Measurements from ENCODE around the gene DLG4. TPM values are rescaled to one million over a fixed set of nuclear protein-coding genes. Genes with fewer than 3 reads are reported as not detected.

The DLG4 gene
- total and polyA plus RNA-seq, 3 donors from 2014 or later: 26.3 to 49.8 (median 45.9) TPM

GRCh38 chr17:7237266-7237760 lies 17.7 kb upstream of the DLG4 start:
- Histone ChIP-seq H3K9me3 (no peaks in the 10 kb centered on the region), H3K36me3 (ENCODE audit: low read depth, missing control alignments) (no peaks in the 10 kb centered on the region), H3K27ac (peak overlapping the region; percentile 97 to 99), H3K27me3 (no peaks in the 10 kb centered on the region), H3K4me1 (peaks cover 54% of the 10 kb centered on the region), H3K4me3 (peak overlapping the region; percentile 84 to 99)
- DNase-seq: no peak
- intact Hi-C loops (cut with DNase I; ENCODE audit: low total_unique reads): no loop called here
- TF ChIP-seq CTCF (IDR thresholded peaks at IDR 0.05) (no peak), POLR2A (IDR thresholded peaks at IDR 0.05) (no peak)
- 15 to 26% methylated on average over 5 to 6 of the region's 6 CpGs for WGBS, 2 donors

GRCh38 chr17:7236808-7237207 lies 17.2 kb upstream of the DLG4 start:
- Histone ChIP-seq H3K4me1 (peaks cover 58% of the 10 kb centered on the region), H3K4me3 (no peak overlapping the region), H3K9me3 (no peaks in the 10 kb centered on the region), H3K36me3 (ENCODE audit: low read depth, missing control alignments) (no peaks in the 10 kb centered on the region), H3K27ac (peak overlapping the region in 1 of 2 donors; percentile 97), H3K27me3 (no peaks in the 10 kb centered on the region)
- intact Hi-C loops (cut with DNase I; ENCODE audit: low total_unique reads): no loop called here
- WGBS, 2 donors: 76 to 78% methylated on average over 6 of the region's 6 CpGs
- TF ChIP-seq CTCF (IDR thresholded peaks at IDR 0.05) (no peak), POLR2A (IDR thresholded peaks at IDR 0.05) (no peak)
- no peak for DNase-seq

GRCh38 chr17:7235693-7236665 lies 16.3 kb upstream of the DLG4 start:
- Histone ChIP-seq H3K27me3 (no peaks in the 10 kb centered on the region), H3K4me1 (peaks cover 53% of the 10 kb centered on the region), H3K4me3 (no peak overlapping the region), H3K36me3 (ENCODE audit: low read depth, missing control alignments) (no peaks in the 10 kb centered on the region), H3K27ac (peak overlapping the region in 1 of 2 donors; percentile 8), H3K9me3 (no peaks in the 10 kb centered on the region)
- whole genome bisulfite sequencing, 2 donors: 82 to 85% methylated on average over 14 to 22 of the region's 22 CpGs
- TF ChIP-seq POLR2A (IDR thresholded peaks at IDR 0.05) (no peak), CTCF (IDR thresholded peaks at IDR 0.05) (no peak)
- no peak for DNase-seq
- intact Hi-C loops (cut with DNase I; ENCODE audit: low total_unique reads): no loop called here

DNA sequence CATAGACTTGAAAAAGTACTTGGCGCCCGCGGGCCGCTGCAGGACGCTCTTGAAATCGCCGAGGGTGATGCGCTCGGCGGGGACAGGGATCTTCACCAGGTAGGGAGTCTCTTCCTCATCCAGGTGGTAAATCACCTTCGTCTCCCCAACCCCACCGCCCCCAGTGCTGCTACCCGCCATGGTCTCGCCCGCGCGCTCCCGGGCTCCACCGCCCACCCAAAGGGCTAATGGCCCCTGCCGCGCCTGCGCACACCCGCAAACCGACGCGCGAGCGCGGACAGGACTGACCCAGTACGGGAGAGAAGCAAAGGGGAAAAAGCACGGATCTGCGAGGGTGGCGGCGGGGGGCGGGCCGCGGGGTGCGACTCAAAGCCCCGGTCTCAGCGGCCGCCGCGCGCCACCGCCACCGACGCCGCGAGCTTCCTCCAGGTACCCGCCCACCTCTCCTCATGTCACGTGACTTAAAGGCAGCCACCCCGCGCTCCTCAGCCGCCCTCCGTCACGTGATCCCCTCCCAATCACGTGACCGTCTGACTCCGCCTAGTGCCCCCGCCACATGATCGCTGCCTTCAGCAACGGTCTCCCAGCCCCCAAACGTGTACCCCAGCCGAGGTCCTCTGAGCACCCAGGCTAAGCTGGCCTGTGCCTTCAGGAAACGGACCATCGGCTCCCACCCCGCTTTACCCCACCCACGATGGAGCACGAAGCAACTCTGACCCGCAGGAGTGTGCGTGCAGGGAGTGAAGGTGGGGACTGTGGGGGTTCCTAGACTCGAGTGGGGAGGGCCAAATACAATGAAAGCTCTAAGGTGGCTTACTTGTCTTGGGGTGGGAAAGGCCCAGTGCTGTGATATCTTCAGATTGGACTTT lies 14.7 kb upstream of the DLG4 start, which contains the start of gene DVL2:
Gene DVL2, minus strand, starts transcription at position 435 of the 869 bp plus-strand sequence. Its CDS starts 255 bp downstream, at position 180.
- intact Hi-C loops (cut with DNase I; ENCODE audit: low total_unique reads): no loop called here
- H3K4me1 ChIP-seq: peaks cover 41% of the 10 kb centered on the region
- WGBS, 2 donors: 0 to 1% methylated on average over 19 to 67 of the region's 72 CpGs

More for the DNA sequence above, 14.7 kb upstream of the DLG4 start, which contains the start of gene DVL2:
- Histone ChIP-seq H3K4me3 (peak within 1 kb of the TSS; percentile 90 to 93), H3K27me3 (no peaks in the 10 kb centered on the region), H3K36me3 (ENCODE audit: low read depth, missing control alignments) (no peaks in the 10 kb centered on the region), H3K27ac (peak within 1 kb of the TSS; percentile 91 to 97), H3K9me3 (no peaks in the 10 kb centered on the region)
- peak in 2 of 3 experiments; percentile 14 to 36 for TF ChIP-seq CTCF (IDR thresholded peaks at IDR 0.05)
- TF ChIP-seq POLR2A (IDR thresholded peaks at IDR 0.05): no peak
- peak; percentile 98 for DNase-seq
